Measurements from ENCODE around the gene C4orf54.

- TF ChIP-seq CTCF (IDR thresholded peaks at IDR 0.05; ENCODE audit: insufficient read depth, low read length, poor library complexity, severe bottlenecking) (no peak), EZH2phosphoT487 (conservative IDR thresholded peaks at IDR 0.05; ENCODE audit: low read length) (no peak)
Measured at GRCh38 chr4:99633772-99634171, 23.9 kb downstream of the C4orf54 start.
